T47D (cell line): Measurements from ENCODE around the gene NCKAP1.

Source experiments
- DNase-seq, 2 experiments: peaks; one replicate each; pipeline versions ENCODE4 v3.0.0 to v3.0.0-alpha.2; 2011 to 2012; ENCODE audit warnings: low read depth in 1 of 2, low spot score in 1 of 2
- JUND ChIP-seq: IDR thresholded peaks from 2 replicates; pipeline ENCODE4 v1.6.1; 2012; ENCODE audit warnings: low read depth
- in situ Hi-C: cut with HindIII; loops from 2 replicates; pipeline ENCODE4 v1.10.0; 2016; ENCODE audit warnings: low sequenced_read_pairs, low pct_unique_long_range_greater_than_20kb

NCKAP1 gene

DNA sequence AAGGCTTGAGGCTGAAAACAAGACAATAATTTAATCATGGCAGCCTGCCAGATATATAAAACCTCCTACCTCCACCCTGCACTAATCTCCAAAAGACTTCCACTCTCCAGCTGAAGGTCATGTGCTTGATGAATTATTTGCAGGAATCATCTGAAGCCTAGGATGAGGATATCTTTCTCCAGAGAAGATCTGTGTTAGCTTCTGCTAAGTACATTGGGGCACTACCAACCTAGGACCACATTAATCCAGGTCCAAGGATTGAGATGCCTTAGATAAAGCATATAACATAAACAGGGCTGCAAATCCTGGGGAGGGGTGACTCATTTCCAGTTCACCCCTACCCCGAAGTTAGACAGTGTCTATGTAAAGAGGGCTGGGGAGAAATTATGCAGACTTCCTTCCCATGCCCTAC is 91.3 kb downstream of the NCKAP1 start:
- in situ Hi-C loops = no loop called here
- no peak for TF ChIP-seq JUND
- no peak for DNase-seq

DNA sequence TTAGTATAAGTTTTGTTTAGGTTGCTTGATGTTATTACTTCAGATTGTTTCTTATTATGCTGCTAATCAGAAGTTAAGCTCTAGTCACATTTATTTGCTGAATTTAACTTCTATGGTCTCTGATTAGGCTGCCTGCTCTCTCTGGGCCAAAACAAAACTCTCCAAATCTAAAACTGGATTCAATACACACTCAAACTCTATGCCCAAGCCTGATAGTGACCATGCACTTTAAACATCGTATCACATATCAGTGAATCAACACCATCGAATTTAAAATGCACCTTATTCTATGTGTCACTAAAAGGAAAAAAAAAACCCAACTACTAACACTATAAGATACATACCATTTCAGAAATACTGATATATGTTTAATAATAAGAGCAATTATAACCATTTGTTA is 94.9 kb downstream of the NCKAP1 start:
- TF ChIP-seq JUND = no peak
- no peak for DNase-seq
- in situ Hi-C loops = no loop called here

DNA sequence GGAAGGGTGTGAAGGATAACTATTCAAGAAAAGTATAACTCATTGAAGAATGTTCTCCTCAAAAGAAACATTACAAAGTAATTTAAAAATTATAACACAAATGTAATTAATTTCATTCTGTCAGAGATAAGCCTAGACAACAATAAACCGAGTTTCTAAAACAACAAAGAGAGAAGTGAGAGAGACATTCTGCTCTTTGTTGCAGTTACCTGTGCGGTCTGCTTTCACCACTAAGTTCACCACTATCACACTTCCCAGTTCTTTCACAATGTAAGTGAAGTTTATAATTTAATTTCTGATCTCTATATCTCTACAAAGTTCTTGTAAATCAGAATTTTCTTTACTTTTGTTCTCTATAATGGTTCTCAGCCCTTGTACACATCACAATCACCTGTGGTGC is 95.5 kb downstream of the NCKAP1 start:
- in situ Hi-C loops = no loop called here
- TF ChIP-seq JUND = no peak
- no peak for DNase-seq

DNA sequence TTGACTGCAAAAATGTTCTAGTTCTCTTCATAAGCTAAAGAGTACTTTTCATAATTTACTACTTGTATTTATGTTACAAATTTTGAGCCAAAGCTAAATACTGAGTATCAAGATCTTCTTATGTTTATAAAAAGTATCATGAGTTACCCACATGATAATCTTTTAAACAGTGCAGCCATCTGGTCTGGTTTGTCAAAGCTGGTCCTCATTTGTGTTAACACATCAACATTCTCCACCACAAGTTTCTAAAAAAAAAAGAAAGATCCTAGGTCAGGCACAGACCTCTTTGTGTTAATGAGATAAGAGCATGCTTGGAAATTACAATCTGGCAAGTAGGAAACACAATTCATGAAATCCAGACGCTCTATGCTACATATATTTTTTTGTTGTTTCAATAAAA is 96.3 kb downstream of the NCKAP1 start:
- in situ Hi-C loops = no loop called here
- no peak for DNase-seq
- TF ChIP-seq JUND = no peak

DNA sequence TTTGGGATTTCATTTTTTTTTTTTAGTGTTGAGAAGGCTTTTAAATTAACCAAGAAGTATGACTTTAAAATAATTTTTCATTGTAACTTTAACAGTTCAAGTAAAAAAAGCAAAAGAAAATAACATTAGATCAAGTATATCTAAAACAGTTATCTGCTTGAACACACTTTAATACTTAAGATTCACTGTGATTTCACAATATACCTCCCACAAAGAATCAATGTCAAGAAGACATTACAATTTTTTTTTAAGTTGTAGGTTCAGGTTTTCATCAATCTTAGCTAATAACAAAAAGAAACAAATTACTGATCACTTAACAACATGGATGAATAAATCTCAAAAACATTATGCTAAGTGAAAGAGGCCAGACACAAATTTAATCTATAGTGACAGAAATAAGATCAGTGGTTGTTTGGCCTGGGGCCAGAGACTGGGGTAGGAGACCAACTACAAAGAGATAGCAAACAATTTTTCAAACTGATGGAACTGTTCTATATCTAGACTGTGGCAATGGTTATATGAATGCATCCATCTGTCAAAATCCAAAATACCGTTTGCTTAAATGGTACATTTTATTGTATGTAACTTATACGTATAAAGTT is 97.0 kb downstream of the NCKAP1 start:
- DNase-seq = no peak
- TF ChIP-seq JUND = no peak
- in situ Hi-C loops = no loop called here

DNA sequence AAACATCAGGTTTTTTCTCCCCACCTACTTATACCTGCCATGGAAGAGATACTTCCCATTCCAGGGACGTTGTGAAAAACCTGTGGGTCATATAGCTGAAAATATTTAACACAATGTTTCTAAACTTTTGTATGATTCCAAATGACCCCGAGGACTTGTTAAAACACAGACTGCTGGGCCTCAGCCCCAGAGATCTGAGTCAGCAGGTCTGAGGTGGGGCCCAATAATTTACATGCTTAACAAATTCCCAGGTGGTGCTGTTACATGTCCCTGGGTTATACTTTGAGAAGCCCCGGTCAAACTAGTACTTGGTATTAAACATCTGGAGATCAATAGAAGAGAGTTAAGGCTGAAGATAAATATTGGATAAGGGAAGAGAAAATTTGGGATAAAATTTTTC is 100.4 kb downstream of the NCKAP1 start:
- in situ Hi-C loops = no loop called here
- DNase-seq = no peak
- no peak for TF ChIP-seq JUND

DNA sequence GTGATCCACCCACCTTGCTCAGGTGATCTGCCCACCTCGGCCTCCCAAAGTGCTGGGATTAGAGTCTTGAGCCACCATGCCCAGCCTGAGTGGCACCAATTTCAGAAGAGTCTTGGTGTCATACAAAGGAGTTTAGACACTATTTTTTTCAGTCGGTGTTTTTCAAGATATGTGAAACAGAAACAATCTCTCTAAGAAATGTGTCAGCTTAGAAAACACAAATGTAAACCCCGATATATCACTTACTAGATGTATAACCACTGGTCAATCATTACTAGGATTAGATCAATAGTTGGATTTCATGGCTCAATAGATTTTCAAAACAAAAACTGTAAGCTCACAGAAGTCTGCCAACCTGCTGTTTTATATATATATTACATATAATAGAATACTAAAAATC is 104.6 kb downstream of the NCKAP1 start:
- TF ChIP-seq JUND = no peak
- no peak for DNase-seq
- in situ Hi-C loops = no loop called here

DNA sequence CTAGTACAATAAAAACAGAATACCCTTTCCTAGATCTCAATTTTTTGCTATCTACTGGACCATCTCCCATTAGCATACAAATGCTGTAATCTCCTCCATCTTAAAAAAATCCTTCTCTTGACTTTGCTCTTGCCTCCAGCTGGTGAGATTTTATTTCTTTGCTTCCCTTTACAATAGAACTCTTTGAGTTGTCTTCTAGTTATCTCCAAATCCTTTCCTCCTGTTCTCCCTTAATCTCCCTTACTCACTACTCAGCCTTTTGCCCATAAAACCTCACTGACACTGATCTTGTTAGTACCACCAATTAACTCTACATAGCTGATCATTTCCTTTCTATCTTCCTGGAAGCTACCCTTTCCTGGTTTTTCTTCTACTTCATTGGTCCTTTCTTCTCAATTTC is 108.3 kb downstream of the NCKAP1 start:
- DNase-seq = no peak
- TF ChIP-seq JUND = no peak
- in situ Hi-C loops = no loop called here

DNA sequence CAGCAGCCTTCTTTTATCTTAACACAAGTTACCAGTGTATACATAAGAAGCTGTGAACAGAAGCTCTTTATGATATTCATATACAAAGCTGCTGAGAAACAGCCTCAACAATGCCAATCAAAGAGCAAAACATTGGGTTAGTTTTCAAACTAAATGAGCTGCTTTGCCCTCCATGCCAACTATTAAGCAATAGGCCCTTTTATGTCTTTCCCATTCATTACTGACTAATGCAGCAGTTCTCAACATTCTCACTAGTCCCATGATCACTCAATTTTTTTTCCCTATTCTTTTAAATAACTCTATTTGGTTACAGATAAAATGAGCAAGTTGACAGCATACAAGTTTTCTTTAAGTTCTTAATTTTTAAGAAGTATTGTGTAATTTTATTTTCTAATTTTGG is 114.0 kb downstream of the NCKAP1 start:
- no peak for TF ChIP-seq JUND
- in situ Hi-C loops = no loop called here
- DNase-seq = no peak

DNA sequence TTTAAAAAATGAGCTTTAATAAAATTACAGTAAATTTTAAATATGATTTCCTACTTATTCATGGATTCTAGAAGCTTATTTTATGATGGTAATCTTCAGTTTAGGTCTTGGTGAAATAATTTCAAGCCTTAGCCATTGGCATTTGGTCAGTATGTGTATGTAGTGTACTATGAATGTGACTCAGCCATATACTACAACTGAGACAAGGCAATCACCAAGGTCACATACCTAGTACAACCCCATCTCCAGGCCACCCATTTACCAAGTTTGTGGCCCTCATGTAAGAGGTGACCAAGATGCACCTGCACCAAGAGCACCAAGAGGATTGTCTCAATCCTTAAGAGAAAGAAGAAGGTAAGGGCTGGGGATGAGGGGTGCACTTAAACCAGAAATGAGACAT is 117.0 kb downstream of the NCKAP1 start:
- no peak for DNase-seq
- in situ Hi-C loops = no loop called here
- TF ChIP-seq JUND = no peak

DNA sequence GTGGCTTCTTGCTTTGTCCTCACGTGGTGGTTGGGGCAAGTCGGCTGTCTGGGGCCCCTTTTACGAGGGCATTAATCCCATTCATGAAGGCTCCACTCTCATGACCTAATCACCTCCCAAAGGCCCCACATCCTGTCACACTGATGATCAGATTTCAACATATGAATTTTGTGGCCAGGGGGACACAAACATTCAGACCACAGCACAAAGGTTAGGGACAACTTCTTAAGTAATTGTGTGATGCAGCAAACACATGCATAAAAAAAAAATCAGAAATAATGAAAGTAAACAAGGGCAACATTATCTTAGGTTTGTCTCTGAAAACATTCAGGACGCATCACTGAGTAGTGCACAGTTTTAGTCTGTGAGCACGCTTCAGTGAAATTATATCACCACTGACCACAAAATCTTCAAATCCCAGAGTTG is 117.6 kb downstream of the NCKAP1 start:
- in situ Hi-C loops = no loop called here
- no peak for DNase-seq
- no peak for TF ChIP-seq JUND

DNA sequence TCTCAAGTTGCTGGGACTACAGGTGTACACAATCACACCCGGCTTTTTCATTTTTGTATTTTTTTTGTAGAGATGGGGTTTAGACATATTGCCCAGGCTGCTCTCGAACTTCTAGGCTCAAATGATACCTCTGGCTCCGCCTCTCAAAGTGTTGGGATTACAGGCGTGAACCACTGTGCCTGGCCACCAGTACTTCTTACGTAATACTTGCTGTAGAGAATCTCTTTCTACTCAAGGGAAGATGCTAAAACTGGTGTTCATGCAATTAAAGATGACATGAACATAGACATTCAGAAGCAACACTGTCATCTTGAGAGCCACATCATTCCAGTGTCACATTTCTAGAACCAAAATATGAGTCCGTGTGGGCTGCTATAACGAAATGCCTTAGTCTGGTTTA is 118.2 kb downstream of the NCKAP1 start:
- no peak for TF ChIP-seq JUND

DNA sequence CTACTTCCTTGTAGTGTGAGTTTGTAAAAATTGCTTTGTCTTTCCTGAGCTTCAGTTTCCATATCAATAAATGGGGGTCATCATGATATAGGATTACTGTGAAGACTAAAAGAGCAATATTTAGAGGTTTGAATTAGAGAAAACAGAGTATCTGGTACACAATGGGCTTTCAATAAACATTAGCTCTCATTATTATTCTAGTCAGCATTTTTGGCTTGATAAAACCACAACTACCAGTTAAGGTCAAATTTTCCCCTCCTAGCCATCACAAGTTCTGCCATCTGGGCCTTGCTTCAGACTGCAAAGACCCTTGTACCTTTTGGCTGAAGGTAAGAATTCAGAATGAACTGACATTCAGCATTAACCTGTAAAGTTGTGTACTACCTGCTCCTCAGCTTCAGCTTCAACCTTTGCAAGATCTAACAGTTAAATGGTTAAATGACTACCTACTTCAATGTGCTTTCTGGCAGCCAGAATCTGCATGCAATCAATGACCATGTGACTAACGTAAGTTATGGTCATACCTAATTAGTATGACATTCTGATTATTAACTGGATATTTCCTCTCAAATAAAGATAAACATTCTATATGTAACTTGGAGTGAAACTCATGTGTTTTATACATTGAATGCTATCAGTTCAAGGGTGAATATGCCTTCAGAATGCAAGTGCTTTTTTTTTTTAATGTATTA is 119.2 kb downstream of the NCKAP1 start:
- no peak for DNase-seq
- in situ Hi-C loops = no loop called here
- TF ChIP-seq JUND = no peak

More for the DNA sequence above, 118.2 kb downstream of the NCKAP1 start:
- no peak for DNase-seq
- in situ Hi-C loops = no loop called here

DNA sequence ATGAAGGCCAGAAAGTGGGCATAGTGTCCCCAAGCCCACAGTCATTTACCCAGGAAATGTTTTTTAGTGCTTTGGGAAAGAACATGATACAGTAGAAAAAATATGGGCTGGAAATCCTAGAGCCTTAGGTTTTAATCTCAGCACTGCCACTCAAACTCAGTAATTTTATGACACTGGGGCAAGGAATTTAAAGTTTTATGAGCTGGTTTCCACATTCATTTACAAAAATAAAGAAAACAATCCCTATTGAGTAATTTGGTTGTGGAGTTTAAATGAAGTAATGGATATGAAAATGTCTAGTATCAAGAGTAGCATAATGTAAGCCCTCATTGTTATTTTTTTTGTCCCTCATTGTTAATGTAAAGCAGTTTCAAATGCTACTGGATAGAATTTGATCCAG is 120.3 kb downstream of the NCKAP1 start:
- no peak for DNase-seq
- in situ Hi-C loops = no loop called here
- no peak for TF ChIP-seq JUND
